ENCODE measurements around the gene ITPKB. TPM values are rescaled to one million over a fixed set of nuclear protein-coding genes. Genes with fewer than 3 reads are reported as not detected.

ITPKB gene
- total and polyA plus RNA-seq, 3 experiments from 2014 or later: 37.7 to 50.1 (median 39.6) TPM

GRCh38 chr1:226738421-226738994 is 574 bp downstream of the ITPKB start:
- Mint-ChIP-seq H3K36me3 (peaks cover 8 to 52% (median 14%) of the 10 kb centered on the region in 3 donors), H3K4me1 (peaks cover 43 to 51% (median 45%) of the 10 kb centered on the region in 3 donors), H3K27ac (peak overlapping the region; percentile 93 to 100 (median 96)), H3K4me3 (peak overlapping the region; percentile 88 to 100 (median 96)), H3K27me3 (peaks cover 0 to 4% of the 10 kb centered on the region in 2 donors), H3K9me3 (peaks cover 0 to 2% (median 0%) of the 10 kb centered on the region in 5 donors)
- Histone ChIP-seq H3K36me3 (ENCODE audit: insufficient read depth, low read length) (peaks cover 26% of the 10 kb centered on the region), H3K4me3 (ENCODE audit: low read length) (peak overlapping the region; percentile 93), H3K9me3 (ENCODE audit: low read length) (no peaks in the 10 kb centered on the region), H3K27me3 (ENCODE audit: insufficient read depth, low read length, poor library complexity, severe bottlenecking) (no peaks in the 10 kb centered on the region), H3K27ac (ENCODE audit: low read depth, low read length) (peak overlapping the region; percentile 78), H3K4me1 (ENCODE audit: insufficient read depth, low read length) (peaks cover 40% of the 10 kb centered on the region)
- DNase-seq: peak; percentile 17 to 66 (median 44)
- ChIA-PET POLR2A (interaction anchor here (0.6 to 4.3 kb wide), 8 partner anchors 8 to 331 kb away, joined by 3 to 28 read pairs (median 6); partner anchors contain the start of gene PARP1), CTCF (interaction anchor here (0.6 to 2.7 kb wide), 12 partner anchors 16 to 144 kb away, joined by 3 to 14 read pairs (median 4); no protein-coding TSS in a partner anchor)

- DNase-seq: peak; percentile 31 to 67 (median 45)
- H3K36me3 ChIP-seq (ENCODE audit: insufficient read depth, low read length): peaks cover 26% of the 10 kb centered on the region
Observed at GRCh38 chr1:226737819-226738420, 1.2 kb downstream of the ITPKB start.

GRCh38 chr1:226736908-226737818 is 1.9 kb downstream of the ITPKB start:
- H3K27ac Mint-ChIP-seq: peak overlapping the region; percentile 50 to 100 (median 89)
- ChIA-PET CTCF (interaction anchor here (0.8 to 2.4 kb wide), 14 partner anchors 15 to 111 kb away, joined by 3 to 9 read pairs (median 4); no protein-coding TSS in a partner anchor), POLR2A (interaction anchor here (0.8 to 4.3 kb wide), 9 partner anchors 8 to 93 kb away, joined by 3 to 28 read pairs (median 4); no protein-coding TSS in a partner anchor)
- H3K4me1 Mint-ChIP-seq: peaks cover 54 to 64% (median 58%) of the 10 kb centered on the region in 3 donors
- H3K36me3 ChIP-seq (ENCODE audit: insufficient read depth, low read length): peaks cover 26% of the 10 kb centered on the region
- peaks cover 9 to 65% (median 22%) of the 10 kb centered on the region in 3 donors for H3K36me3 Mint-ChIP-seq
- H3K4me3 ChIP-seq (ENCODE audit: low read length): peak overlapping the region; percentile 93
- no peaks in the 10 kb centered on the region for H3K27me3 ChIP-seq (ENCODE audit: insufficient read depth, low read length, poor library complexity, severe bottlenecking)
- peaks cover 0 to 2% (median 0%) of the 10 kb centered on the region in 5 donors for H3K9me3 Mint-ChIP-seq
- H3K27me3 Mint-ChIP-seq: peaks cover 0 to 4% of the 10 kb centered on the region in 2 donors
- H3K4me3 Mint-ChIP-seq: peak overlapping the region; percentile 88 to 100 (median 96)
- H3K9me3 ChIP-seq (ENCODE audit: low read length): no peaks in the 10 kb centered on the region
- peak overlapping the region; percentile 78 for H3K27ac ChIP-seq (ENCODE audit: low read depth, low read length)
- peaks cover 45% of the 10 kb centered on the region for H3K4me1 ChIP-seq (ENCODE audit: insufficient read depth, low read length)
- DNase-seq: peak; percentile 46 to 81 (median 56)

More at GRCh38 chr1:226737819-226738420, 1.2 kb downstream of the ITPKB start:
- peak overlapping the region; percentile 88 to 100 (median 96) for H3K4me3 Mint-ChIP-seq
- H3K4me1 Mint-ChIP-seq: peaks cover 49 to 57% (median 51%) of the 10 kb centered on the region in 3 donors
- peak overlapping the region; percentile 93 for H3K4me3 ChIP-seq (ENCODE audit: low read length)
- no peaks in the 10 kb centered on the region for H3K27me3 ChIP-seq (ENCODE audit: insufficient read depth, low read length, poor library complexity, severe bottlenecking)
- H3K27ac ChIP-seq (ENCODE audit: low read depth, low read length): peak overlapping the region; percentile 78
- peaks cover 0 to 4% of the 10 kb centered on the region in 2 donors for H3K27me3 Mint-ChIP-seq
- H3K4me1 ChIP-seq (ENCODE audit: insufficient read depth, low read length): peaks cover 41% of the 10 kb centered on the region
- ChIA-PET POLR2A (interaction anchor here (1.5 to 4.3 kb wide), 4 partner anchors 26 to 201 kb away, joined by 4 to 28 read pairs (median 10); no protein-coding TSS in a partner anchor), CTCF (interaction anchor here (0.6 to 2.7 kb wide), 6 partner anchors 16 to 105 kb away, joined by 3 to 8 read pairs (median 6); no protein-coding TSS in a partner anchor)
- peak overlapping the region; percentile 67 to 100 (median 94) for H3K27ac Mint-ChIP-seq
- H3K9me3 ChIP-seq (ENCODE audit: low read length): no peaks in the 10 kb centered on the region
- peaks cover 7 to 58% (median 18%) of the 10 kb centered on the region in 3 donors for H3K36me3 Mint-ChIP-seq
- H3K9me3 Mint-ChIP-seq: peaks cover 0 to 2% (median 0%) of the 10 kb centered on the region in 5 donors

- peaks cover 9 to 72% (median 25%) of the 10 kb centered on the region in 3 donors for H3K36me3 Mint-ChIP-seq
- CTCF ChIA-PET: interaction anchor here (0.8 to 2.4 kb wide), 14 partner anchors 14 to 110 kb away, joined by 3 to 9 read pairs (median 4); no protein-coding TSS in a partner anchor
Observed at GRCh38 chr1:226736001-226736907, 2.8 kb downstream of the ITPKB start.

GRCh38 chr1:226735576-226735975 is 3.5 kb downstream of the ITPKB start:
- peak overlapping the region; percentile 88 to 100 (median 96) for H3K4me3 Mint-ChIP-seq
- CTCF ChIA-PET: interaction anchor here (1.1 to 2.6 kb wide), 8 partner anchors 12 to 92 kb away, joined by 3 to 16 read pairs (median 5); no protein-coding TSS in a partner anchor
- Histone ChIP-seq H3K27me3 (ENCODE audit: insufficient read depth, low read length, poor library complexity, severe bottlenecking) (no peaks in the 10 kb centered on the region), H3K27ac (ENCODE audit: low read depth, low read length) (peak overlapping the region; percentile 48), H3K9me3 (ENCODE audit: low read length) (no peaks in the 10 kb centered on the region), H3K4me3 (ENCODE audit: low read length) (peak overlapping the region; percentile 65), H3K36me3 (ENCODE audit: insufficient read depth, low read length) (peaks cover 26% of the 10 kb centered on the region), H3K4me1 (ENCODE audit: insufficient read depth, low read length) (peaks cover 37% of the 10 kb centered on the region)
- peaks cover 0 to 4% of the 10 kb centered on the region in 2 donors for H3K27me3 Mint-ChIP-seq
- peak overlapping the region; percentile 74 to 100 (median 94) for H3K27ac Mint-ChIP-seq
- POLR2A ChIA-PET: interaction anchor here (1.8 kb wide), 1 partner anchor 24 kb away, joined by 10 read pairs; no protein-coding TSS in a partner anchor
- H3K9me3 Mint-ChIP-seq: peaks cover 0 to 2% (median 0%) of the 10 kb centered on the region in 5 donors
- DNase-seq: peak in 1 of 5 donors; percentile 23
- peaks cover 9 to 79% (median 26%) of the 10 kb centered on the region in 3 donors for H3K36me3 Mint-ChIP-seq
- H3K4me1 Mint-ChIP-seq: peaks cover 61 to 68% (median 64%) of the 10 kb centered on the region in 3 donors

More at GRCh38 chr1:226736001-226736907, 2.8 kb downstream of the ITPKB start:
- POLR2A ChIA-PET: interaction anchor here (0.8 to 4.3 kb wide), 9 partner anchors 7 to 92 kb away, joined by 3 to 28 read pairs (median 4); no protein-coding TSS in a partner anchor
- Mint-ChIP-seq H3K9me3 (peaks cover 0 to 2% (median 0%) of the 10 kb centered on the region in 5 donors), H3K4me3 (peak overlapping the region; percentile 88 to 100 (median 96)), H3K27ac (peak overlapping the region; percentile 80 to 100 (median 94)), H3K27me3 (peaks cover 0 to 4% of the 10 kb centered on the region in 2 donors), H3K4me1 (peaks cover 59 to 67% (median 63%) of the 10 kb centered on the region in 3 donors)
- Histone ChIP-seq H3K4me1 (ENCODE audit: insufficient read depth, low read length) (peaks cover 42% of the 10 kb centered on the region), H3K36me3 (ENCODE audit: insufficient read depth, low read length) (peaks cover 26% of the 10 kb centered on the region), H3K27ac (ENCODE audit: low read depth, low read length) (peak overlapping the region; percentile 48), H3K9me3 (ENCODE audit: low read length) (no peaks in the 10 kb centered on the region), H3K4me3 (ENCODE audit: low read length) (peak overlapping the region; percentile 65), H3K27me3 (ENCODE audit: insufficient read depth, low read length, poor library complexity, severe bottlenecking) (no peaks in the 10 kb centered on the region)
- peak in 1 of 5 donors; percentile 42 for DNase-seq

GRCh38 chr1:226734611-226735153 is 4.4 kb downstream of the ITPKB start:
- Histone ChIP-seq H3K36me3 (ENCODE audit: insufficient read depth, low read length) (peaks cover 30% of the 10 kb centered on the region), H3K4me1 (ENCODE audit: insufficient read depth, low read length) (peaks cover 37% of the 10 kb centered on the region), H3K27me3 (ENCODE audit: insufficient read depth, low read length, poor library complexity, severe bottlenecking) (no peaks in the 10 kb centered on the region), H3K4me3 (ENCODE audit: low read length) (peak overlapping the region; percentile 65), H3K27ac (ENCODE audit: low read depth, low read length) (peak overlapping the region; percentile 48), H3K9me3 (ENCODE audit: low read length) (no peaks in the 10 kb centered on the region)
- CTCF ChIA-PET: interaction anchor here (1.1 to 2.6 kb wide), 10 partner anchors 11 to 309 kb away, joined by 3 to 16 read pairs (median 3); no protein-coding TSS in a partner anchor
- peak overlapping the region; percentile 88 to 100 (median 96) for H3K4me3 Mint-ChIP-seq
- POLR2A ChIA-PET: interaction anchor here (1.1 to 1.7 kb wide), 4 partner anchors 15 to 87 kb away, joined by 3 to 5 read pairs (median 4); no protein-coding TSS in a partner anchor
- peaks cover 15 to 87% (median 29%) of the 10 kb centered on the region in 3 donors for H3K36me3 Mint-ChIP-seq
- peak in 1 of 5 donors; percentile 14 for DNase-seq
- peaks cover 62 to 69% (median 66%) of the 10 kb centered on the region in 3 donors for H3K4me1 Mint-ChIP-seq
- H3K27me3 Mint-ChIP-seq: peaks cover 0 to 4% of the 10 kb centered on the region in 2 donors
- peaks cover 0 to 2% (median 0%) of the 10 kb centered on the region in 5 donors for H3K9me3 Mint-ChIP-seq
- peak overlapping the region; percentile 79 to 100 (median 95) for H3K27ac Mint-ChIP-seq
